ENCODE measurements around the gene WASL. TPM values are rescaled to one million over a fixed set of nuclear protein-coding genes. Genes with fewer than 3 reads are reported as not detected.

WASL gene
- total RNA-seq, 1 experiment from 2014 or later: 42.3 TPM

GRCh38 chr7:123750389-123751230 is 1.8 kb upstream of the WASL start:
- peaks cover 25% of the 10 kb centered on the region for H3K36me3 Mint-ChIP-seq (ENCODE audit: insufficient read depth, unreplicated experiment)
- H3K4me3 Mint-ChIP-seq (ENCODE audit: unreplicated experiment): peak overlapping the region; percentile 100
- peaks cover 20% of the 10 kb centered on the region for H3K4me1 ChIP-seq
- no peaks in the 10 kb centered on the region for H3K27me3 Mint-ChIP-seq (ENCODE audit: insufficient read depth, unreplicated experiment)
- no peaks in the 10 kb centered on the region; the same call in 1 of the 2 replicates for H3K36me3 ChIP-seq (ENCODE audit: control insufficient read depth, insufficient read depth, low read length)
- H3K4me3 ChIP-seq (ENCODE audit: low read depth, low read length): peak overlapping the region; percentile 100
- H3K27ac Mint-ChIP-seq (ENCODE audit: unreplicated experiment): no peak overlapping the region
- H3K27me3 ChIP-seq (replicated peaks; ENCODE audit: control insufficient read depth, insufficient read depth, low read length): no peaks in the 10 kb centered on the region
- H3K9me3 Mint-ChIP-seq (ENCODE audit: unreplicated experiment): no peaks in the 10 kb centered on the region
- H3K4me1 Mint-ChIP-seq (ENCODE audit: low read depth, unreplicated experiment): peaks cover 13% of the 10 kb centered on the region
- POLR2A ChIA-PET: interaction anchor here (1.1 kb wide), 1 partner anchor 12 kb away, joined by 3 read pairs; no protein-coding TSS in a partner anchor
- intact Hi-C loops (cut with micrococcal nuclease; ENCODE audit: unreplicated experiment): no loop called here
- CTCF ChIA-PET: no interaction called here
- no peak for TF ChIP-seq CTCF (IDR thresholded peaks at IDR 0.05; ENCODE audit: insufficient read depth in 1 of 2, low read depth in 1 of 2, low read length in 1 of 2, severe bottlenecking in 1 of 2, unreplicated experiment in 1 of 2)
- no peak for DNase-seq
- no peaks in the 10 kb centered on the region for H3K9me3 ChIP-seq
- BruUV-seq (replicated peaks): no TSS peak

GRCh38 chr7:123749537-123749857 is 694 bp upstream of the WASL start:
- BruUV-seq (replicated peaks): TSS peak; percentile 90
- Mint-ChIP-seq H3K4me3 (ENCODE audit: unreplicated experiment) (peak overlapping the region; percentile 100), H3K9me3 (ENCODE audit: unreplicated experiment) (no peaks in the 10 kb centered on the region), H3K27ac (ENCODE audit: unreplicated experiment) (peak overlapping the region; percentile 98), H3K27me3 (ENCODE audit: insufficient read depth, unreplicated experiment) (no peaks in the 10 kb centered on the region), H3K4me1 (ENCODE audit: low read depth, unreplicated experiment) (peaks cover 25% of the 10 kb centered on the region), H3K36me3 (ENCODE audit: insufficient read depth, unreplicated experiment) (peaks cover 25% of the 10 kb centered on the region)
- Histone ChIP-seq H3K4me3 (ENCODE audit: low read depth, low read length) (peak overlapping the region; percentile 100), H3K4me1 (peaks cover 20% of the 10 kb centered on the region), H3K36me3 (ENCODE audit: control insufficient read depth, insufficient read depth, low read length) (no peaks in the 10 kb centered on the region; the same call in 1 of the 2 replicates), H3K27me3 (replicated peaks; ENCODE audit: control insufficient read depth, insufficient read depth, low read length) (no peaks in the 10 kb centered on the region), H3K9me3 (no peaks in the 10 kb centered on the region)
- no peak for DNase-seq
- CTCF ChIA-PET: interaction anchor here (1.0 to 1.8 kb wide), 5 partner anchors 10 to 123 kb away, joined by 3 to 7 read pairs (median 5); no protein-coding TSS in a partner anchor
- no peak for TF ChIP-seq CTCF (IDR thresholded peaks at IDR 0.05; ENCODE audit: insufficient read depth in 1 of 2, low read depth in 1 of 2, low read length in 1 of 2, severe bottlenecking in 1 of 2, unreplicated experiment in 1 of 2)
- intact Hi-C loops (cut with micrococcal nuclease; ENCODE audit: unreplicated experiment): loop anchor here (1.0 to 5.0 kb wide), 8 partner anchors 25 to 215 kb away; partner anchors contain the start of genes IQUB and NDUFA5
- POLR2A ChIA-PET: interaction anchor here (1.0 to 1.8 kb wide), 6 partner anchors 11 to 192 kb away, joined by 3 to 8 read pairs (median 6); partner anchors contain the start of gene NDUFA5

GRCh38 chr7:123748171-123748733 is 551 bp downstream of the WASL start:
- Histone ChIP-seq H3K4me3 (ENCODE audit: low read depth, low read length) (peak overlapping the region; percentile 100), H3K27me3 (replicated peaks; ENCODE audit: control insufficient read depth, insufficient read depth, low read length) (no peaks in the 10 kb centered on the region), H3K9me3 (no peaks in the 10 kb centered on the region), H3K4me1 (peaks cover 20% of the 10 kb centered on the region), H3K36me3 (ENCODE audit: control insufficient read depth, insufficient read depth, low read length) (no peaks in the 10 kb centered on the region; the same call in 1 of the 2 replicates)
- no peaks in the 10 kb centered on the region for H3K27me3 Mint-ChIP-seq (ENCODE audit: insufficient read depth, unreplicated experiment)
- ChIA-PET CTCF (interaction anchor here (1.2 to 1.8 kb wide), 5 partner anchors 10 to 124 kb away, joined by 3 to 7 read pairs (median 5); no protein-coding TSS in a partner anchor), POLR2A (interaction anchor here (0.6 to 1.8 kb wide), 9 partner anchors 10 to 957 kb away, joined by 3 to 8 read pairs (median 4); partner anchors contain the start of gene NDUFA5)
- DNase-seq: peak; percentile 53 to 69
- no peak for TF ChIP-seq CTCF (IDR thresholded peaks at IDR 0.05; ENCODE audit: insufficient read depth in 1 of 2, low read depth in 1 of 2, low read length in 1 of 2, severe bottlenecking in 1 of 2, unreplicated experiment in 1 of 2)
- H3K9me3 Mint-ChIP-seq (ENCODE audit: unreplicated experiment): no peaks in the 10 kb centered on the region
- H3K4me1 Mint-ChIP-seq (ENCODE audit: low read depth, unreplicated experiment): peaks cover 34% of the 10 kb centered on the region
- intact Hi-C loops (cut with micrococcal nuclease; ENCODE audit: unreplicated experiment): loop anchor here (2.0 to 5.0 kb wide), 6 partner anchors 23 to 213 kb away; partner anchors contain the start of gene IQUB
- H3K27ac Mint-ChIP-seq (ENCODE audit: unreplicated experiment): peak overlapping the region; percentile 98
- peak overlapping the region; percentile 100 for H3K4me3 Mint-ChIP-seq (ENCODE audit: unreplicated experiment)
- BruUV-seq (replicated peaks): no TSS peak
- H3K36me3 Mint-ChIP-seq (ENCODE audit: insufficient read depth, unreplicated experiment): peaks cover 25% of the 10 kb centered on the region
